Activated naive CD4-positive, alpha-beta T cell treated with anti-CD3 and anti-CD28 coated beads, Interleukin-2, amount 10 ng/mL, durations not matched to agents 5 hours and 36 hours (primary cell): ENCODE results near the gene RPS6KA3. TPM values are rescaled to one million over a fixed set of nuclear protein-coding genes. Genes with fewer than 3 reads are reported as not detected.

Source experiments
- total RNA-seq, 2 experiments: library from RNA; stranded (reverse); gene quantifications; one replicate each; pipeline ENCODE4 v1.2.3, GENCODE V29; 2021

Gene RPS6KA3
- total RNA-seq: 10 to 100 TPM; 63.8 to 66.9 TPM

GRCh38 chrX:20266810-20267606, at the start of gene RPS6KA3:
TSS of gene RPS6KA3 (minus strand) at chrX:20266909. CDS start at chrX:20266632, 277 bp downstream.

GRCh38 chrX:20141281-20142220, 125.2 kb downstream of the RPS6KA3 start, which contains the start of gene EIF1AX:
TSS of gene EIF1AX (minus strand) at chrX:20141838. CDS start at chrX:20141640, 198 bp downstream.

GRCh38 chrX:20116577-20117240, 150.0 kb downstream of the RPS6KA3 start, which contains the start of gene MAP7D2:
TSS of gene MAP7D2 (minus strand) at chrX:20116907. CDS start at chrX:20116879, 28 bp downstream.

Other genes with a start within 250 kb of the RPS6KA3 start
- gene MAP7D2, start 150.0 kb downstream of the RPS6KA3 start, total RNA-seq: under 1 TPM; 0.15 to 0.17 TPM
- gene EIF1AX, start 125.1 kb downstream of the RPS6KA3 start, total RNA-seq: 10 to 100 TPM; 51.2 to 54.9 TPM